ENCODE measurements around the gene LRP1B. TPM values are rescaled to one million over a fixed set of nuclear protein-coding genes. Genes with fewer than 3 reads are reported as not detected.

The LRP1B gene
- total RNA-seq, 2 donors from 2014 or later, result 0.09 to 0.59 TPM

DNA sequence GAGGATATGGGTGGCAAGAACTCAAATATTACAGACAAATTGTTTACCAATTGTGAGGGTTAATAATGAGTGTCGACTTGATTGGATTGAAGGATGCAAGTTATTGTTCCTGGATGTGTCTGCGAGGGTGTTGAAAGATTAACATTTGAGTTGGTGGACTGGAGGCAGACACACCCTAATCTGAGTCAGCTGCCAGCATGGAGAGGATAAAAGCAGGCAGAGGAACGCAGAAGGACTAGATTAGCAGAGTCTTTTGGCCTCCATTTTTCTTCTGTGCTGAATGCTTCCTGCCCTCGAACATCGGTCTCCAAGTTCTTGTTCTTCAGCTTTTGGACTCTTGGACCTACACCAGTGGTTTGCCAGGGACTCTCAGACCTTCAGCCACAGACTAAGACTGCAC, 1503.7 kb downstream of the LRP1B start:
- DNase-seq, result no peak
- intact Hi-C loops (cut with DNase I, micrococcal nuclease), result no loop called here

DNA sequence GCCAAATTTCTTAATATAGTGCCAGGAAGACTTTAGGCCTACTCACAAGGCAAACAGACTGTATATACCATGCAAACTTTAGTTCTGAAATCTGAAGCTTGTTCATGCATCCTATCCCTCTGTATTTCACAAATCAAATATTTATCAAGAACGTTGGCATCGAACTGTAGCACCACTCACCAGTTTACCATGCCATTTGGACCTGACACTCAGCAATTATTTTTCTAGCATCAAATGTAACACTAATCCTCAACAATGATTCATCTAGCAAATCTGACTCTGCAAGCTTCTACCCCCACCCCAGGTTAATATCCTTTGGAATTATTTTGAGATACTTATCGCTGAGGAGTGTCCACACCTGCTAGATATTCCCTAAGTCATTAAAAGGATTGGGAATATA, 1506.6 kb downstream of the LRP1B start:
- intact Hi-C loops (cut with DNase I, micrococcal nuclease), result no loop called here
- ATAC-seq, result no peak
- no peak for DNase-seq

More for the DNA sequence above, 1503.7 kb downstream of the LRP1B start:
- no peak for ATAC-seq

DNA sequence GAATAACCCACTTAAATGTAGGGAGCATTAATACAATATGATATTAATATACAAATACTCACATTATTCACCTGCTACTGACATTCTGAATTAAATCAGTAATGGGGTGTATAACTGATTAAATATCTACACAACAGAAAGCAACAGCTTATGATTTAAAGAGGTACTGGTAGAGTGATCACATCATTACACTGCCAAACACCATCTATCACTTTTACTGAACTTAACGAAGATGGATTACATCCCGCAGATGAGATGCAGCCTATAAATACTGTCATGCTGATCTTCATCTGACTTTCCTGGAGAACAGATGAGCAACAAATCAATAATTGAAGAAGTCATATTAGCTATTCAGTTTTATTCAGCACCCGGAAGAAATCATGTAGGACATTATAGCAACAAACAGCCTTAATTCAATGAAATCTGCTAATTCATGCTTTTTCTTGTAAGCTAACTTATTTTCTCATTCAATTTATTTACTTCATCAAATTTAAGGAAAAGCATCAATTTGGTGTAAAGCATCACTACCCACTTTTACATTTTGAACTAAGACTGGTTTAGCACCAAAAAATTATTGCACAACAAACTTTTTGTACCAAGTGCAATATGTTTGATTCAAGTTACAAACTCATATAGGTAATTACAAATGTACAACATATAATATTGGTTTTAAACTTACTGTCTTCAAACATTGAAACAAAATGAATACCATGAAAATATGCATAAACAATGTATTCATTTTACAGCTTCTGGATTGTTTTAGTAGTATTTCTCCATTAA, 1509.0 kb downstream of the LRP1B start:
- ATAC-seq, result no peak

DNA sequence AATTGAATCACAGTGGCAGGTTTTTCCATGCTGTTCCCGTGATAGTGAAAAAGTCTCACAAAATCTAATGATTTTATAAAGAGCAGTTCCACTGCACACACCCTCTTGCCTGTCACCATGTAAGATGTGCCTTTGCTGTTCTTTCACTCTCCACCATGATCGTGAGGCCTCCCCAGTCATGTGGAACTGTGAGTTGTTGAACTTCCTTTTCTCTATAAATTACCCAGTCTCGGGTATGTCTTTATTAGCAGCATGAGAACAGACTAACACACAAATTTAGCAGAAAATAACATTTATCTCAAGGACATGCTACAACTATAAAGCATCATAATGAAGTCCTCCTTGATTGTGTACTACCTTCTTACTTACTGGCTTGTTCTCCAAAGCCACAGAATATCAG, 1526.0 kb downstream of the LRP1B start:
- intact Hi-C loops (cut with DNase I, micrococcal nuclease), result no loop called here
- no peak for ATAC-seq
- DNase-seq, result no peak

More for the DNA sequence above, 1509.0 kb downstream of the LRP1B start:
- intact Hi-C loops (cut with DNase I, micrococcal nuclease), result no loop called here
- DNase-seq, result no peak

DNA sequence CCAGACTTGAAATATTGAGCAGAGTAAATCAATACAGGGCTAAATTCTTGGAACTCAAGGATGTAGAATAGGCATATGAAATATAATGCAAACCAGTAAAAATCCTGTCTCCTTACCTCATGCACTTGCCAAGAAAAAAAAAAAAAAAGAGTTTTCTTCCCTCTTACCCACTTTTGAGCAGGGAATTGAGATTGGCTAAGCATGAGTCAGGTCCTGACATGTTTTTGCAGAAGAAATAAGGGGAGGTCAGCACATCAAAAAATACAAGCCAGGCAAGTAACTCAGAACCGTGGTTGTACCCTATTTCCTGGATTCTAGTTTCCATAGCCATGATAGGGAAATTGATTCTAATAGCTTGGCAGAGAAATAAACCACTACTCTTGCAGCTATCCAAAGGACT, 1526.7 kb downstream of the LRP1B start:
- ATAC-seq (no peak), DNase-seq (no peak)
- intact Hi-C loops (cut with DNase I, micrococcal nuclease), result no loop called here

DNA sequence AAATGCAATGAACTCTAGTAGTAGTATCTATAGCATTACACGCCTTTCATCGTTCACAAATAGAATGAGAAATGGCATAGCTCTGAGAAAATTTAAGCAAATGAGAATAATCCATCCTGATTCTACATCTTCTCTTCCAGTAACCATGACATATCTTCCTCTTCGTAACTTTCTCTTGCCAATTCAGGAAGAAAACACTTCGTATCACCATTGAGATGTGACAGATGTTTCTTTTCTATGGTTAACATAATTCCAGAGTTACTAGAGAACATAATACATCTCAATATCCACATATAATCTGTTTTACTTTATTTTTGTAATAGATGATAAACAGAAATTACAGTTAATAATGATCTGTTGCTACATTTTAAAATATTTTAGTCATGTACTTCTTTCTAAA, 1527.4 kb downstream of the LRP1B start:
- DNase-seq, result no peak
- intact Hi-C loops (cut with DNase I, micrococcal nuclease), result no loop called here

DNA sequence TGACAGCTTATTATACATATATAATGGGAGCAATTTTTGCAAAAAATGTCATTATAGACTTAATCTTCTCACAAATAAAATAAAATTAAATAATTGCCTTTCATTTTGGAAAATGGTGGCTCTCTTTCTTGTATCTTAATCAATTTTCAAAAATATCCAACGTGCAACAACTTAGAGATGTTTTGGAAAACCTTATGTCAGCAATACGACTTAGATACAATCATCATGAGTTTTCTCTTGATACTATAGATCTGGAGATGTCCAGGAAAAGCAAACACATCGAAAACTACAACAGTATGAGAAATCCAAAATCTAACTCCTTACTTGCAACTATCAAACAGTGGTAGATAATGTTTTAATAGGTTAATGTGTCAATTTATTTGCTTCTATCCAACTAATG, 1529.0 kb downstream of the LRP1B start:
- intact Hi-C loops (cut with DNase I, micrococcal nuclease), result no loop called here
- no peak for DNase-seq
- ATAC-seq, result no peak

More for the DNA sequence above, 1527.4 kb downstream of the LRP1B start:
- ATAC-seq, result no peak

DNA sequence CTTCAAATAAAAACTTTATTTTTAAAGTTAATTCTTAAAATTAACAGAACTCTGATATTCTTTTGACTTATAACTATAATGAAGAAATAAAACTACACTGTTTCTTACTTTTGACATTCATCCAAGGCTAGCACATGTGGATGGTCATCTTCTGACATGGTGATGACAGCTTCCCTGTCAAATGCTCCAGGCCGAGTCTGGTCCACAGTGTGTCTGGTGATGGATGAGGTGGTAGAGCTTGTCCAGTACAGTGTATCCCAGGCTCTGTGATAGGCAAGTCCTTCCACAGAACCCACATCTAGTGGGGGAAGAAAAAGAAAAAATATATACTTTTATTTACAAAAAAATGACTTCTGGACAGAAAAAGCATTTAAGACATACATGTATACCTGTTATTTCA, 1529.5 kb downstream of the LRP1B start:
- intact Hi-C loops (cut with DNase I, micrococcal nuclease), result no loop called here
- no peak for ATAC-seq
- no peak for DNase-seq

DNA sequence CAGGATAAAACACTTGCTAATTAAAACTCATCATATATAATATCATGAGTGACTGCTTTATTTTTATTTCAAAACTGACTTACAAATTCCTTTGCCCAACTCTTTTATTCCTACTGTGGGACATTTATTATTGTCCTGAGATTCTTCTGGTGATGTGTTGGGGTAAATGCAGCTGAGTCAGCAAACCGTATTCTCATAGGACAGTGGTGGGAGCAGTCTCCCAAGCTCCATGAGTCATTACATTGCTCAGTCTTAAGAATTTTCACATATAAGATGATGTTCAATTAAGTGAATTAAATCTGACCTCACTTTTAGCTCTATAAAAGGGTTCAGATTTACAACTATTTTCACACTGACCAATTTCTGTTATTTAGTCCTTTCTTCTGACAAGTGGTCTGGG, 1530.7 kb downstream of the LRP1B start:
- intact Hi-C loops (cut with DNase I, micrococcal nuclease), result no loop called here
- ATAC-seq (no peak), DNase-seq (no peak)

DNA sequence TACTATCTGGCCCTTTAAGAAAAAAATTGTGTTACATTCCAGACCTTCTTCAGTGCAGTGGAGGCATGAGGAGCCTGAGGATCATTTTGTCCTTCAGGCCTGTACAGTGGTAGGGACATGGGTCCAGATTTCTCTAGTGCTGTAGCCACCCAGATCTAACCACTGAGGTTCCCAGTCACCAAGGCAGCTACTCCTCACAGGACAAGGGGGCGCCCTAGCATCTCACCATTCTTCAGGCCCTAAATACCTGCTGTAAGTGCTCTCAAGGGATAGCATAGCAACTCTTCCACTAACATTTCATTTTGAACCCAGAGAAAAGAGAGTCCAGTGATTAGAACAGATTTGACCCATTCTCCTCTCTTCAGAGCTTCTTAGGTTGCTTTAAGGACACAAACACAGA, 1533.0 kb downstream of the LRP1B start:
- intact Hi-C loops (cut with DNase I, micrococcal nuclease), result no loop called here
- no peak for ATAC-seq
- DNase-seq, result no peak

DNA sequence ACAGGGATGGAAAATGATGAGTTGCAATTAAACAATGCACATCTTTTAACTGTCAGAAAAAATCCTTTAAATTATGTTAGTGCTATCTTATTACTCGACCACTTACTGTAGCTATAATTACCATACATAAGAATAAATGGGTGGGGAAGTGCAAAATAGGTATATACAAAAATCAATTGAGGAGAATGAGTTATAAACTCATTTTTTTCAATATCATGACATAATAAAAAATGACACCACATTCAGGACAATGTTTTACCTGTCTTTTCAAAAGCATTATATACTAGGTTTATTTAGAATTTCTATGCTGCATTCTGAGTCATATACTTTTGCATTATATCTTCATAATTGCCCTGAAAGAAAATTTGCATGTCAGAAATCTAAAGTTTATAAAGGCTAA, 1533.6 kb downstream of the LRP1B start:
- intact Hi-C loops (cut with DNase I, micrococcal nuclease), result no loop called here
- DNase-seq, result no peak
- ATAC-seq, result no peak

DNA sequence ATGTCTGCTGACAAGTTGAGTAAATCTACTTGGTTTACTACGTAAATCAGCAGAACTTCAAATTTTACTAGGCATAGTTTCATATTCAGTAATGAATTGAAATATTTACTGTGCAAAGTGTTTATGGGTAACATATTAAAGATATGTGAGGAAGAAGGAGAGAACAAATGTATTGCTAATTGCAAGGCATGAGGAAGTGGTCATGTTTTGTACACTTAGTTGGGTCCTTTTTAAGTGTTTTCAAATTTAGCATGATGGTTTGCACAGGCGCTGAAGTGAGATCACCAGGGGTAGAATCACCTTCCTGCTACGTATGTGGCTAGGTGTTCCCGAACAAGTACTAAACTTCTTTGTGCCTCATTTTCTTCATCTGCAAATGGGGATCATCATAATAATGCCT, 1534.4 kb downstream of the LRP1B start:
- ATAC-seq (no peak), DNase-seq (no peak)
- intact Hi-C loops (cut with DNase I, micrococcal nuclease), result no loop called here

DNA sequence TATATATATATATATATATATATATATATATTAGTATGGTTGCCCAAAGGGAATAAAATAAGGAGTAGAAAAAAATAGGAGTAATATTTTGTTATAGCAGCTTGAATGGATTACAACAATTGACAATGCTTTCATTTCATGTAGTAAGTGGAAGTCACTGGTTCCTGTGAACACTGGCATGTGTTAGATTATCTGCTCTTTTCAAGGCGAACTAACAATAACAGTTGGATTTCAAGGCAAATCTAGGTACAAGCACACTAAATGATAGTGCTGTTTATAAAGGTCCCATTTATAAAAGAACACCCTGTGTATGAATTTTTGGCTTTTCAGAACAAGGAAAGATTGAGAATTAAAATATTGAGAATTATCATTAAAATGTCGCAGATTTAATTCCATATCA, 1535.7 kb downstream of the LRP1B start:
- intact Hi-C loops (cut with DNase I, micrococcal nuclease), result no loop called here
- DNase-seq (no peak), ATAC-seq (no peak)

DNA sequence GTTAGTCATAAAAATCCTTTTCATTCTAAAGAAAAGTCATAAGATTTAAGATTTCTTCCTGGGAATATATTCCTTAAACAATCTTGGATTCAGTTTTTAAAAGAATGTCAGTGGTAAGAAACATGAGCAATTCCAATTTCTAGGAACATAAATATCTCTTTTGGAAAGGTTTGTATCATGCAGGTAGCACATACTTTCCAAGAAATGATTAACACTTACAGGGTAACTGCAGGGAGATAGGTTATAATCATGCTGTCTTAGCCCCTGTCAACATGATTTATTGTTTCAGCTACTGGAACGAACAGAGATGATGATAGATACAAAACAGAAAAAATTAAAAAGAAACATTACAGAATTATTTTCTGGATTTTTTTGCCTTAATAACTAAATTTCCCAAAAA, 1537.7 kb downstream of the LRP1B start:
- intact Hi-C loops (cut with DNase I, micrococcal nuclease), result no loop called here
- ATAC-seq (no peak), DNase-seq (no peak)

DNA sequence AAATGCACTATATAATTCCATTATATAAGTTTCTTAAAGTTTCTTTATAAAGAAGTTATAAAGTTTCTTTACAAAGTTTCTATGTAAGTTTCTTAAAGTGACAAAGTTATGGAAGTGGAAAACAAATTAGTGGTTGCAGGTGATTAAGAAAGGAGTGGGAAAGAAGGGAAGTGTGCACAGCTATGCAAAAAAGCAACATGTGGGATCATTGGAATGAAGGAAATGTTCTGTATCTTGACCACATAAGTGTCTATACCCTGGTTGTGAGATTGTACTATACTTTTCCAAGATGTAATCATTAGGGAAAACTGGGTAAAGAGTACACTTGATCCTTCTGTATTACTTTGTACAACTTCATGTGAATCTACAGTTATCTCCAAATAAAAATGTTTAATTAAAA, 1541.1 kb downstream of the LRP1B start:
- DNase-seq, result no peak
- ATAC-seq, result no peak
- intact Hi-C loops (cut with DNase I, micrococcal nuclease), result no loop called here

DNA sequence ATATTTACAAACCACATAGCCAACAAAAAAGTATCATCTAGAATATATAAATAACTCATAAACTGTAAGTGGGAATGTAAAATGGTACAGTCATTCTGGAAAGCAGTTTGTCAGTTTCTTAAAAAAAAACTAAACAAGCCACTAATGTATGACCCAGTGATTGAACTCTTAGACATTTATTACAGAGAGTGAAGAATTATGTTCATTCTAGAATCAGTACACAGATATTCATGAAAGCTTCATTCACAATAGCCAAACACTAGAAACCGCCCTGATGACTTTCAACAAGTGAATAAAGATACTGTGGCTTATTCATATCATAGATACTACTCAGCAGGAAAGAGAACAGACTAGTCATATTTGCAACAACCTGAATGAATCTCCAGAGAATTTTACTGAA, 1541.5 kb downstream of the LRP1B start:
- no peak for ATAC-seq
- intact Hi-C loops (cut with DNase I, micrococcal nuclease), result no loop called here
- DNase-seq, result no peak

DNA sequence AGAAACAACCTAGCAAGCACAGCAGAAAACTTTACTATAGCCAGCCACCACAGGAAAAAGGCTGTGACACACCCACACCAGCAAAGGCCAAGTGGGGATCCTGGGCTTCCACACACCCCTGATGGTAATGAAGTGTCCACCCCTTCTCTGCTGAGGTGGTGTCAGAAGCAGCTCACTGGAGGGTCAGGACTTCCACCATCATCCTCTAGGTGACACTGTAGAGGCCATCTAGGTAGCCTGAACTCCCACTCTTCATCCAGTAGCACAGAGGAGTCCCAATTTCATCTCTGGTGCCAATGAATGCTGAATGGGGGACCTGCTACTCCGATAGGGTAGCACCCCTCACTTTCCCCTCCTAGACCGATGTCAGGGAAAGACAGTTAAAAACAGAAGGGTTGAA, 1544.4 kb downstream of the LRP1B start:
- ATAC-seq (peak; percentile 76), DNase-seq (peak in 1 of 2 donors; percentile 17)
- intact Hi-C loops (cut with DNase I, micrococcal nuclease), result no loop called here

DNA sequence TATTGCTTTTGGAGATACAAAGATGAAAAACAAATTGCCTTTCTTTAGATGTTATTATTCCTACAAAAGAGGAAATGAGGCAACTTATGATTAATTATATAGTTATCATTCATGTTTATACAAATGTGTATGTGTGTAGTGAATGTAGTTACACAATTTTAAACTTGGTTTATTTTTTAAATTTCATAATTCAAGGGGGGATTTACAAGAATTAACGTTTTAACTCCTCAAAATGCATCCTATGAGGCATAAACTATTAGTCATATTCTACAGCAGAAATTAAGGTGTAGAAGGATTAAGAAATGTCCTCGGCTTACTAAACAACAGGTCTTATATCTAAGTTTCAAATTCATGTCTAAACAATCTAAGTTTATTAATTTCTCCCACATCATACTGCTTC, 1545.8 kb downstream of the LRP1B start:
- intact Hi-C loops (cut with DNase I, micrococcal nuclease), result no loop called here
- DNase-seq (no peak), ATAC-seq (no peak)

DNA sequence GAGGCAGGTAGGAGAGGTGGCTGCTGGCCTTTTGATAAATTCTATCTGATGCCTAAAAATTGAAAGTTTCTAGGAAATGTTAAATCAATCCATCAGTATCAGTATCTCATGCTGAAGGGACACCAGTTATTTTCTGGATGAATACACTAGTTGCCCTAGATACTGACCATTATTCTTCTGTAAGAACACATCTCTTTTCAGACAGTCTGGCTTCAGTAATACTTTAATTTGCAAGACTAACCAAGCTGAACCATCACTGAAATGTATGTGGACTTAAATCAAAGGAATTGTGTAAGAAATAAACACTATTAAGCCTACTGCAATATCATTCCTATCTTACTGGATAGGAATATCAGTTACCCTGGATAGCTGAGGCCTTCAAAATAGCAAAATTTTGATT, 1546.3 kb downstream of the LRP1B start:
- DNase-seq, result no peak
- ATAC-seq, result no peak
- intact Hi-C loops (cut with DNase I, micrococcal nuclease), result no loop called here

DNA sequence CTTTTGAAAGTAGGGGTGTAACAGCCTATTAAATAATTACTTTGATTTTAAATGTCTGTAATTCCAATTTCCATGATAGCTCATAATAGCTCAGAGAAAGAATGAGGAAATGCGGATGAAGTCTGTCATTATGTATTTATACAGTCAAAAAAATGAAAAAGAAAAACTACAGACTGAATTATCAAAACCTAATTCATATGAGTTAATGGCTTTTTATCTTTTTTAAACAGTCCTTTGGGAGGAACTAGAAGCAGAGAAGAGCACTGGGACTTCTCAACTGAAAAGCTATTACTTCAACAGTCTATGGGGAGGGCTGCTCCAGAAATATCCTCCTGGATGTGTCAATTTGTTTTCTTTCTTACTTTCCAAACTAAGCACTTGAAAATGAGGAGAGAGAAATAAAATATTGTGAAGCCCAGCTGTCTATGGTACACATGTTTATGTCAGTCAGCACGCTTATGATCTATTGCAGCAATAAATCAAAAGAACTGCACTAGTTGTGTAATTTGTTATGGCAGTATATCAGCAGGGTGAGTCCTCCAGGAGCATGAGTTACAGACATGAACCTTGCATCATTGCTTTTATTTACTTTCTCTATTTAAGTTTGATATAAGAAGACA, 1550.2 kb downstream of the LRP1B start:
- DNase-seq (no peak), ATAC-seq (peak; percentile 28)
- intact Hi-C loops (cut with DNase I, micrococcal nuclease), result no loop called here

DNA sequence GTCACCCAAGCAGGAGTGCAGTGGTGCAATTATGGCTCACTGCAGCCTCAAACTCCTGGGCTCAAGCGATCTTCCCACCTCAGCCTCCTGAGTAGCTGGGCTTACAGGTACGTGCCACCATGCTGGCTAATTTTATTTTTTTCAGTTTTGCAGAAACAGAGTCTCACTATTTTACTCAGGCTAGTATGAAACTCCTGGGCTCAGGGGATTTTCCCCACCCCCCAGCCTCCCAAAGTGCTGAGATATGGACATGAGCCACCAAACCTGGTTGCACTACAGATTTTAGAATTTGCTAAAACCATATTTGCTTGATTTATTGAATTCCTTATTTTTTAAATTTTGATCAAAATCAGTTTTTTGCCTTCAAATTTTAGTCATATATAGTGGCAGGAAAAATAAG, 1553.4 kb downstream of the LRP1B start:
- DNase-seq, result no peak
- intact Hi-C loops (cut with DNase I, micrococcal nuclease), result no loop called here

More for the DNA sequence above, 1553.4 kb downstream of the LRP1B start:
- no peak for ATAC-seq
